MM.1S (cell line): ENCODE data around the gene DOLPP1.

Experiments used
- DNase-seq: peaks from one replicate; pipeline ENCODE4 v3.0.0-alpha.2; 2015
- H2AFZ ChIP-seq: fragments of 300-600 bp; sonication (generic); 2 replicates; pipeline ENCODE4 v1.6.0; 2016; ENCODE audit warnings: antibody characterized with exemption, low read length
- H3F3A ChIP-seq: fragments of 300-600 bp; sonication (generic); 2 replicates; pipeline ENCODE4 v1.6.1; 2016; ENCODE audit warnings: mild to moderate bottlenecking, antibody characterized with exemption, low read length, moderate library complexity, mixed read lengths; ENCODE audit not compliant: insufficient read depth
- H3K27ac ChIP-seq: fragments of 300-600 bp; sonication (generic); 2 replicates; pipeline ENCODE4 v1.5.1; 2016; ENCODE audit warnings: mild to moderate bottlenecking, low read length
- H3K27me3 ChIP-seq: fragments of 300-600 bp; sonication (generic); replicated peaks from 2 replicates; pipeline ENCODE4 v1.6.0; 2016; ENCODE audit warnings: low read length; ENCODE audit not compliant: insufficient read depth
- H3K36me3 ChIP-seq: fragments of 300-600 bp; sonication (generic); replicated peaks from 2 replicates; pipeline ENCODE4 v1.6.1; 2016; ENCODE audit warnings: mild to moderate bottlenecking, low read length, mixed read lengths; ENCODE audit not compliant: insufficient read depth
- H3K4me1 ChIP-seq: fragments of 300-600 bp; sonication (generic); 2 replicates; pipeline ENCODE4 v1.6.1; 2016; ENCODE audit warnings: low read length, mixed read lengths
- H3K4me2 ChIP-seq: fragments of 300-600 bp; sonication (generic); 2 replicates; pipeline ENCODE4 v1.6.0; 2016; ENCODE audit warnings: low read depth, low read length
- H3K4me3 ChIP-seq: fragments of 300-600 bp; sonication (generic); 2 replicates; pipeline ENCODE4 v1.5.1; 2016; ENCODE audit warnings: low read length, mixed read lengths
- H3K79me2 ChIP-seq: fragments of 300-600 bp; sonication (generic); 2 replicates; pipeline ENCODE4 v1.6.1; 2016; ENCODE audit warnings: mixed run types, low read length, mixed read lengths
- H3K9ac ChIP-seq: fragments of 300-600 bp; sonication (generic); 2 replicates; pipeline ENCODE4 v1.6.1; 2016; ENCODE audit warnings: low read length, mixed read lengths
- H3K9me2 ChIP-seq: fragments of 300-600 bp; sonication (generic); replicated peaks from 2 replicates; pipeline ENCODE4 v1.6.1; 2016; ENCODE audit warnings: mild to moderate bottlenecking, low read length, mixed read lengths; ENCODE audit not compliant: insufficient read depth
- H3K9me3 ChIP-seq: fragments of 300-600 bp; sonication (generic); replicated peaks from 2 replicates; pipeline ENCODE4 v1.6.1; 2016; ENCODE audit warnings: mild to moderate bottlenecking, low read length, mixed read lengths; ENCODE audit not compliant: insufficient read depth
- H4K20me1 ChIP-seq: fragments of 300-600 bp; sonication (generic); 2 replicates; pipeline ENCODE4 v1.6.1; 2016; ENCODE audit warnings: mild to moderate bottlenecking, low read length, moderate library complexity, mixed read lengths; ENCODE audit not compliant: insufficient read depth
- CTCF ChIP-seq: fragments of 300-600 bp; sonication (generic); IDR thresholded peaks from 2 replicates; pipeline ENCODE4 v1.5.1; 2016; ENCODE audit warnings: antibody characterized with exemption, low read length, mixed read lengths
- EZH2 ChIP-seq: fragments of 300-600 bp; sonication (generic); optimal IDR thresholded peaks from 2 replicates; pipeline ENCODE3; 2017; ENCODE audit warnings: low read depth, mild to moderate bottlenecking, antibody characterized with exemption, low read length, mixed read lengths
- EZH2phosphoT487 ChIP-seq: fragments of 300-600 bp; sonication (generic); IDR thresholded peaks from 2 replicates; pipeline ENCODE4 v1.6.1; 2018; ENCODE audit warnings: antibody characterized with exemption, low read length

Gene DOLPP1

GRCh38 chr9:129136446-129137035 lies 55.6 kb downstream of the DOLPP1 start:
- H3K9me2 ChIP-seq: no peaks in the 10 kb centered on the region
- TF ChIP-seq EZH2phosphoT487 (no peak), EZH2 (no peak), CTCF (no peak)
- no peak overlapping the region for H2AFZ ChIP-seq
- H3K9me3 ChIP-seq: no peaks in the 10 kb centered on the region
- H3K4me1 ChIP-seq: peaks cover 14% of the 10 kb centered on the region
- no peak overlapping the region for H3K9ac ChIP-seq
- no peaks in the 10 kb centered on the region for H3K27me3 ChIP-seq
- no peak overlapping the region for H3K4me2 ChIP-seq
- H3K4me3 ChIP-seq: no peak overlapping the region
- H3K36me3 ChIP-seq: no peaks in the 10 kb centered on the region
- H3F3A ChIP-seq: peaks cover 11% of the 10 kb centered on the region
- no peak overlapping the region for H3K27ac ChIP-seq
- H3K79me2 ChIP-seq: peaks cover 13% of the 10 kb centered on the region
- no peak for DNase-seq
- no peaks in the 10 kb centered on the region for H4K20me1 ChIP-seq

- H3K9ac ChIP-seq: no peak overlapping the region
- H3F3A ChIP-seq: peaks cover 11% of the 10 kb centered on the region
- H3K9me2 ChIP-seq: no peaks in the 10 kb centered on the region
- no peak overlapping the region for H3K4me3 ChIP-seq
- TF ChIP-seq CTCF: no peak
- TF ChIP-seq EZH2phosphoT487: no peak
- TF ChIP-seq EZH2: no peak
- no peaks in the 10 kb centered on the region for H3K36me3 ChIP-seq
- no peak for DNase-seq
- no peaks in the 10 kb centered on the region for H3K27me3 ChIP-seq
- peaks cover 19% of the 10 kb centered on the region for H3K79me2 ChIP-seq
- no peaks in the 10 kb centered on the region for H4K20me1 ChIP-seq
- no peak overlapping the region for H2AFZ ChIP-seq
- H3K27ac ChIP-seq: no peak overlapping the region
- no peaks in the 10 kb centered on the region for H3K9me3 ChIP-seq
- peaks cover 14% of the 10 kb centered on the region for H3K4me1 ChIP-seq
- no peak overlapping the region for H3K4me2 ChIP-seq
Observed at GRCh38 chr9:129137292-129138143, 56.6 kb downstream of the DOLPP1 start.

GRCh38 chr9:129138144-129138462 lies 57.2 kb downstream of the DOLPP1 start:
- no peak overlapping the region for H3K4me3 ChIP-seq
- H3F3A ChIP-seq: peaks cover 11% of the 10 kb centered on the region
- H3K9me2 ChIP-seq: no peaks in the 10 kb centered on the region
- no peaks in the 10 kb centered on the region for H4K20me1 ChIP-seq
- no peak overlapping the region for H3K9ac ChIP-seq
- no peak for DNase-seq
- H3K27ac ChIP-seq: no peak overlapping the region
- TF ChIP-seq EZH2 (no peak), EZH2phosphoT487 (no peak), CTCF (no peak)
- peaks cover 19% of the 10 kb centered on the region for H3K79me2 ChIP-seq
- H3K4me1 ChIP-seq: peaks cover 14% of the 10 kb centered on the region
- H3K9me3 ChIP-seq: no peaks in the 10 kb centered on the region
- no peaks in the 10 kb centered on the region for H3K36me3 ChIP-seq
- no peak overlapping the region for H3K4me2 ChIP-seq
- H2AFZ ChIP-seq: no peak overlapping the region
- no peaks in the 10 kb centered on the region for H3K27me3 ChIP-seq
